ENCODE data around the gene PNCK.
"Not testable (repeated sequence)": the region's sequence is repeated elsewhere in the genome, so short reads cannot be mapped to it uniquely, and the experiment has no call there.

The PNCK gene

DNA sequence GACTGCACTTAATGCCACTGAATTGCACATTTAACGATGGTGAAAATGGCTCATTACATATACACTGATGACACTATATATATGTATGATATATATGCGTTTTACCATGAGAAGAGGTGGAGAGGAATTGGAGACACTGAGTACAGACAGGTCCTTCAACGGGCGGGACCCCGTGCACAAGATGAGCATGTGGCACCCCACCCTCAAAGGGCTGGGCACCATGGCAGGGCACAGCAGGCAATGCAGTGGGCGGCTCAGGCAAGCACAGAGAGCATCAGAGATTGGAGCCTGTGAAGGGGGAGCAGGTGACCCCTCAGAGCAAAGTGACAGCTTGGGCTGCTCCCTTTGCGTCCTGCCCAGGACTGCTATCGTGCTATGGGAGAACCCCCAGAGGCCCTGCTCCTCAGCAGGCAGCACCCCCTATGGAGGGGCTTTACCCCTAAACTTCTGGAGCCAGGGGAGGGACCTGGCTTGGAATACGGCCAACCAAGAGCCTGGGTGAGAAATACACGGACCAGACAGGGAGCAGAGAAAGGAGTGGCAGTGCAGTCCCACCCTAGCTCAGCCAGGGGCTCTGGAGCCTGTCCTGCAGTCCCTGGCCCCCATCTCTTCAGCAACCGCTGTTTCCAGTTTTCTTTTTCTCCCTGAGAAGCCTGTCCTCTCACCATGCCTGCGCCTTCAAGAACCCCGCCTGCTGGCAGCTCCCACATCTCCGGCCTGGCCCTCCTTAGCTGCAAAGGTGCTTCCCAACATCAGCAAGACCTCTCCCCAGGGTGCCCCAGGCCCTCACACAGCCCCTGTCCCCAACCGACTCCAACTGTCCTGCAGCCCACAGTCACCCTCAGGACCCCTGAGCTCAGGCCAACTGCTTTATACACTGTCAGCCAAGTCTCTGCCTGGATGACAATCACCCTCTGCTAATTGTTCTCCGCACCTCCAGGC is 24.6 kb upstream of the PNCK start:
- no peak for DNase-seq

DNA sequence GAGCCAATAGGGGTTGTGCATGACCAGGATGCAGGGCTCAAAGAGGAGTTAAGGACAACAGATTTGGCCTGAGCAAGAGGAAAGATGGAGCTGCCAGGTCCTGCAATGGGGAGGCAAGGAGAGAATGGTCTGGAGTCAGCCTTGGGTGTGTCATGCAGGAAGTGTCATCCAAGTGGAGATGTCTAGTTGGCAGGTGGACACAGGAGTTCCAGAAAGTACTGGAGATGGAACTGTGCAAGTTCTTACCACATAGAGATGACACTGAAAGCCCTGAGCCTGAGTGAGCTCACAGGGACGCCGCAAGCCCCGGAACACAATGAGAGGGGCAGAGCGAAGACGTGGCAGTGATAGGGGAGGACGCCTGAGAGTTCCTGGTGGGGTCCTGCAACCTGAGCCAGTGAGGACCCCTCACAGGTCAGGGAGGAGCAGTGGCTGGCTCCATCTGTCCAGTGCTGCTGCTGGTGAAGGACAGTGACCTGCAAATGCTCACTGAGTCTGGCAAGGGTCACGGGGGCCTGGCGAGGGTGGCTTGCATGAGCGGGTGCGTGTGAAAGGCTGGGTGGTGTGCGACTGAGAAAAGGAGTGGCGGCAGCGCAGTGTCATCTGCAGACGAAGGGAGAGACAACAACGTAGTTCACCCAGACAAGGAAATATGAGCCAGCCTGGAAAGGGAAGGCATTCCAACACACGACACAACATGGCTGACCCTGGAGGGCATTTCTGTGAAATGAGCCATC is 23.5 kb upstream of the PNCK start:
- not testable (repeated sequence) for DNase-seq

DNA sequence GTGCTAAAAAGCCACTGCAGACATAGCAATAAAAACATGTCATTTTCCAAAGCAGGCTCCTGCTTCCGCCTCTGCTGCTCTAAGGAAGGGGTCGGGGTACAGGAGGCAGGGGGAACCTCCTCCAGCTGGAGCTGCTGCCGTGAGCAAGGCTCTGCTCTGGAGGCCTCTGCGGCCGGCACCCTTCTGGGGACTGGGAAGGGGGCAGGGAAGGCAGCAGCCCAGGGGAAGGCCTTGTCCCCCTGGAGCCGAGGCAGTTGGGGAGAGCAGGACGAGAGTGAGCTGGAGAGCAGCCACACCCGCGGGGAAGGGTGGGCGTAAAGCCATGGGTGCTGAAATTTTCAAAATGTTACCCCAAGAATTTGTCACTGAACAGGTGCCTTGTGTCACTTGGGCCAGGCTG is 22.9 kb upstream of the PNCK start:
- not testable (repeated sequence) for DNase-seq

DNA sequence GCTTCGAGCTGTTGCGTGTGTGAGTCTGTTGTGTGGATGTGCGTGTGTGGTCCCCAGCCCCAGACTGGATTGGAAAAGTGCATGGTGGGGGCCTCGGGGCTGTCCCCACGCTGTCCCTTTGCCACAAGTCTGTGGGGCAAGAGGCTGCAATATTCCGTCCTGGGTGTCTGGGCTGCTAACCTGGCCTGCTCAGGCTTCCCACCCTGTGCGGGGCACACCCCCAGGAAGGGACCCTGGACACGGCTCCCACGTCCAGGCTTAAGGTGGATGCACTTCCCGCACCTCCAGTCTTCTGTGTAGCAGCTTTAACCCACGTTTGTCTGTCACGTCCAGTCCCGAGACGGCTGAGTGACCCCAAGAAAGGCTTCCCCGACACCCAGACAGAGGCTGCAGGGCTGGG is 22.5 kb upstream of the PNCK start:
- no peak for DNase-seq

DNA sequence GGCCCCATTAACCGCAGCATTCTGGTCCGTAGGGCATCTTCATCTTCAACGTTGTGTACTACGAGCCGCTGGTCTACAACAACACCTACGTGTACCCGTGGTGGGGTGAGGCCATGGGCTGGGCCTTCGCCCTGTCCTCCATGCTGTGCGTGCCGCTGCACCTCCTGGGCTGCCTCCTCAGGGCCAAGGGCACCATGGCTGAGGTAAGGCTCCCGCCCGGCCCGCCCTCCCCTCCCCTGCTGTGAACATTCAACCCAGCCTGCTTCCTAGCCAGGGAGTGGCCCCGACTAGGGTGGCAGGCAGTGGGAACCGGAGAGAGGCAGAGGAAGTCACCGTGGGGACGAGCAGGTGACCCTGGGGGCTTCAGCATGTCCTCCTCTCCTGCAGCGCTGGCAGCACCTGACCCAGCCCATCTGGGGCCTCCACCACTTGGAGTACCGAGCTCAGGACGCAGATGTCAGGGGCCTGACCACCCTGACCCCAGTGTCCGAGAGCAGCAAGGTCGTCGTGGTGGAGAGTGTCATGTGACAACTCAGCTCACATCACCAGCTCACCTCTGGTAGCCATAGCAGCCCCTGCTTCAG is 21.2 kb upstream of the PNCK start:
- no peak for DNase-seq

DNA sequence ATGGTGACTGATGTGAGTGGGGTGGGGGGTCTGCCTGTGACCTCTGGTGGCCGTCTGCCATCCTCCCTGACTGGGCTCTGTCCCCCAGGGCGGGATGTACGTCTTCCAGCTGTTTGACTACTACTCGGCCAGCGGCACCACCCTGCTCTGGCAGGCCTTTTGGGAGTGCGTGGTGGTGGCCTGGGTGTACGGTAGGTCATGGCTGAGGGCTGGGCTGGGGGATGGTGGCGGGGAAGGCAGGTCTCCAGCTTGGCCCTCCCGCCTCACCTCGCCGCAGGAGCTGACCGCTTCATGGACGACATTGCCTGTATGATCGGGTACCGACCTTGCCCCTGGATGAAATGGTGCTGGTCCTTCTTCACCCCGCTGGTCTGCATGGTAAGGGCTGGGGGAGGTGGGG is 20.6 kb upstream of the PNCK start:
- DNase-seq: not testable (repeated sequence)

DNA sequence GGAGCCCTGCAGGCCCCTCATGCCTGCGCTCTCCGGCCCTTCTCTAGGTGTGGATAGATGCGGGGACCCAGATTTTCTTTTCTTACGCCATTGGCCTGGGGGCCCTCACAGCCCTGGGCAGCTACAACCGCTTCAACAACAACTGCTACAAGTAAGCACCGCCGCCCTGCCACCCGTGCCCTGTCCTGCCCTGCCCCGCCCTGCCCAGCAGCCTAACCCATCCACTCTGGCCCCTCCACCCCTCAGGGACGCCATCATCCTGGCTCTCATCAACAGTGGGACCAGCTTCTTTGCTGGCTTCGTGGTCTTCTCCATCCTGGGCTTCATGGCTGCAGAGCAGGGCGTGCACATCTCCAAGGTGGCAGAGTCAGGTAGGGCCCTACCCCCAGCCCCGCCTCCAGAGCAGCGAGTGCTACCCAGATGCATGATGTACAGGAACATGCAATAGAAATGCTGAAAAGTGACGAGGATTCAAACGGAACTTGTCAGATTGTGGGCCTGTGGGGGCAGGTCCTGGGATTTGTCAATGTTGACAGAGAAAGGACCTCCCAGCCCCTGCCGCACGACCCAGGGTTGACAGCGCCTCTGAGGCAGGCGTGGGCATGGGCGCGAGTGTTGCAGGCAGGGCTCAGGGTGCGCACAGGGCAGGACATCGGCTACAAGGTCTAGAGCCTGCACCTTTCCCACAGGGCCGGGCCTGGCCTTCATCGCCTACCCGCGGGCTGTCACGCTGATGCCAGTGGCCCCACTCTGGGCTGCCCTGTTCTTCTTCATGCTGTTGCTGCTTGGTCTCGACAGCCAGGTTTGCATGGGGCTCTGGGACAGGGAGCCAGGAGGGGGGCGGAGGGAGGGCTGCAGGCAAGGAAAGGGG is 19.8 kb upstream of the PNCK start:
- DNase-seq: no peak

DNA sequence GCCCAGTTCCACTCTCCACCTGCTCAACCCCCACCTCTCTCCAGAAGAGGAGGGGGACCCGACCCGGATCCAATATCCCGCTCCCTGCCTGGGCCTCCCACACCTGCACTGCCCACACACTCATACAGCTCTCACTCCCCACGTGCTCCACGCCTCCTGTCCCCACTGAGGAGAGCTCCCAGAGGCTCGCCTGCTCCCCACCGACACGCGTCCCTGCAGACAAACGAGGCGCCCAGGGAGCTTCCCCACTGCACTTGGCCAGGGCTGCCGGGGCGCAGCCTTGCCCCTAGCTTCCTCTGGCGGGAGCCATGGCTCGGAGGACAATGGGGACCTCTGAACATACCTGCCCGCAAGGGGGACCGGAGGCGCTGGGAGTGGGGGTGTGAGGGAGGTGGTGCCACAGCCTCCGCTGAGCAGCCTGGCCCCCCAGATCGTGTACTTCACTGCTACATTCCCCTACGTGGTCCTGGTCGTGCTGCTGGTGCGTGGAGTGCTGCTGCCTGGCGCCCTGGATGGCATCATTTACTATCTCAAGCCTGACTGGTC is 19.1 kb upstream of the PNCK start:
- no peak for DNase-seq

DNA sequence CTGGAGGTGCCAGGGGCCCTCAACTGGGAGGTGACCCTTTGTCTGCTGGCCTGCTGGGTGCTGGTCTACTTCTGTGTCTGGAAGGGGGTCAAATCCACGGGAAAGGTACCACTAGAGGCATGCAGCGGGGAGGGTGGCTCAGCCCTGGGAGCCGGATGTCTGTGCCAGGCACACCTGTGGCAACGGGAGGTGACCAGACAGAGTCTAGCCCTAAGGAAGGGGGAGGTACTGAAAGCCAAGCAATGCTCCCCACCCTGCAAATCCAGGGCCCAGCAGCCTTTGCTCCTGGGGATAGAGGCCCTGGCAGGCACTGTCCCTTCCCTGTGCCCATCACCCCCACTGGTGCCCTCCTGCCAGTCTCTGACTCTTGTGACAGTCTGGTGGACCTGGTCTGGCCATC is 18.4 kb upstream of the PNCK start:
- DNase-seq: no peak

DNA sequence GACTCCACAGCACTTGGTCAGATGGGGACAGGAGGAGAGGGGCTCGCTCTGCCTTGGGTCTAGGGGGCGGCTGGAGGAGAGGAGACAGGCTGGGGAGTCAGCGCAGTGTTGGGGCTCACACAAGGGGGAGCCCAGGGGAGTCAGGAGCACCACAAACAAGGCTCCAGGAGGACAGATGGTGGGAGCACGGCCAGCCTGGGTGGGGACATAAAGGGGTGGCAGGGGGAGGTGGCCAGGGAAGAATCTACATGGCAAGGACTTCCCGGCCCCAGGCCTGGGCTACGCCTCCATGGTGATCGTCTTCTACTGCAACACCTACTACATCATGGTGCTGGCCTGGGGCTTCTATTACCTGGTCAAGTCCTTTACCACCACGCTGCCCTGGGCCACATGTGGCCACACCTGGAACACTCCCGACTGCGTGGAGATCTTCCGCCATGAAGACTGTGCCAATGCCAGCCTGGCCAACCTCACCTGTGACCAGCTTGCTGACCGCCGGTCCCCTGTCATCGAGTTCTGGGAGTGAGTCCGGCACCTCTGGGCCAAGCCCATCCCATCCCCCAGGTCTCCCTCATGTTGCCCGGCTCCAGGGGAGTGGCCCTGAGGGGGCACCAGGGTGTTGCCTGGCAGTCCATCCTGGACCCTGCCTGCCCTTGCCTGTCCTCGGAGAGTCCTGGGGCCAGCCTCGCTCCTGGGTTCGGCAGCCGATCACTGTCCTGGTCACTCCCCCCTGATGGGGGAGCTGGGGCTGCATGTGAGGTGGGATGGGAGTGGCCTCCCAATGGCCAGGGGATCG is 17.6 kb upstream of the PNCK start:
- DNase-seq: not testable (repeated sequence)

DNA sequence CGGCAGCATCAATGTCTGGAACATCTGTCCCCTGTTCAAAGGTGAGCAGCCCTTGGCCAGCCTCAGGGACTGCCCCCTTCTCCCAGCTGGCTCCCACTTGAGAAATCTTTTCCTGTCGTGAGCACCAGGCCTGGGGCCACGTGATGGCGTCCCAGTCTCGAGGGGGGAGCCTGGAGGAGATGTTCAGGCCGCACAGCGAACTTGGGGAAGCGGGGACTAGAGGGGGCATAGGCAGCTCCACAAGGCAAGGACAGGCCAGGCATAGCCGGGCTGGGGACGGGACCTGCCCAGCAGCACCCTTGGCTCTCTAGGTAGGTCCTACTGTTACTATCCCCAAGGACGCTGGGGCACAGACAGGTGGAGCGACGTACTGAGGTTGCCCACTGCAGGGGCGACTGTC is 16.9 kb upstream of the PNCK start:
- no peak for DNase-seq

DNA sequence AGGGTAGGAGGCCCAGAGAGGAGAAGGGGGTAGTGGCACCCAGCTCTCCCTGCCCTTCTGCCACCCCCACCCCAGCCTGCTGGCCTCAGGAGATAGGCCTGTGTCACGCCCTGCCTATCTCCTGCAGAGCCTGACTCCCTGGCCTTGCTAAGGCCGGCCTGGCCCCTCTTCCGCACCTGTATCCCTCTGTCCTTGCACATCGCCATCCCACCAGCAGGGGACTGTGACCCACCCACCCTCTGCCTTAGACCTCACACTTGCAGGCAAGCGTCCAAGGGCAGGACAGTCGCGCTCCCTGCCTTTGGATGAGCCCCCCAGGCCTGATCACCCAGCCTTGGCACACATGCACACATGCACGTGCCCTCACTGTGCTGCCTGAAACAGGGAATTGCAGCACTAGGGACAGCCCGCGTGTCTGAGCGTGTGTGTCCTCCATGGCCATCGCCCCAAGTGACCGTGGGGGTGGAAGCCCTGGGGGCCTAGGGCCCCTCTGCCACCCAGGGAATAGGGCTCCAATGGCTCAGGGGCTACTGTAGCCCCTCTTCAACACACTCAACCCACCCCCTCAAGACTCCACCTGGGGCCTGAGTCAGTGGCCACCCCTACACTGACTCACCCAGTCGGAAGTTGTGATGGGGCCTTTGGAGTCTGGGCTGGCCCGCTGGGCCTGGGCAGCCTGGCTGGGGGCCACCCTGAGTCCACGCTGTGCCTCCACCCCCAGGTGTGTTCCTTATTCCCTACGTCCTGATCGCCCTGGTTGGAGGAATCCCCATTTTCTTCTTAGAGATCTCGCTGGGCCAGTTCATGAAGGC is 16.2 kb upstream of the PNCK start:
- DNase-seq: no peak

DNA sequence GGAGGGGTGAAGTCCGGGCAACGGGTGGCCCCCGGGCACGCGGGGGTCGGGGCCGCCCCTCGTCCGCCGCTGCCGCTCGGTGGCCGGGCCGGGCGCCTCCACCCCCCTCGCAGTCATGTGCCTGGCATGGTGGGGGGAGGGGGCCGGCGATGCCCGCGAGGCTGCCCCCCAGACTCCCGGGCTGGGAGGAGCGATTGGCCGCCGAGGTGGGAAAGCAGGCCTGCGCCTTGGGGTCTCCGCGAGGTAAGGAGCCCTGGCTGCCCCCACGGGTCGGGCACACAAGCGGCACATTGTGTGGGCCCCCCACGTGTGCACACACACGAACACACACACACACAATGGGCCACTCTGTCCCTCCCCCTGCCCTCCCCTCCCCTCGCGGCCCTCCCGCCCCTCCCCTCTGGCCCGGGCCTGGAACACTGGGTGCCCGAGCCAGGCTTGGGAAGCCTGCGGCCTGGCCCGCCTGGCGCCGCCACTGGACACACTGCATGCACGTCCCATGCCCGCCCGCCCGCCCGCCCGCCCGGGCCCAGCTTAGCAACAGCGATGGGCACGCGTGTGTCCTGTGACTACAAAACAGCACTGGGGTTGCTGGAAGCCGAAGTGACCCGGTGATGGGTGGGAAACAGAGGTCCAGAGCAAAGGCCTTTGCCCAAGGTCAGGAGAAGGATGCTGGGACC is 15.4 kb upstream of the PNCK start:
- DNase-seq: no peak

DNA sequence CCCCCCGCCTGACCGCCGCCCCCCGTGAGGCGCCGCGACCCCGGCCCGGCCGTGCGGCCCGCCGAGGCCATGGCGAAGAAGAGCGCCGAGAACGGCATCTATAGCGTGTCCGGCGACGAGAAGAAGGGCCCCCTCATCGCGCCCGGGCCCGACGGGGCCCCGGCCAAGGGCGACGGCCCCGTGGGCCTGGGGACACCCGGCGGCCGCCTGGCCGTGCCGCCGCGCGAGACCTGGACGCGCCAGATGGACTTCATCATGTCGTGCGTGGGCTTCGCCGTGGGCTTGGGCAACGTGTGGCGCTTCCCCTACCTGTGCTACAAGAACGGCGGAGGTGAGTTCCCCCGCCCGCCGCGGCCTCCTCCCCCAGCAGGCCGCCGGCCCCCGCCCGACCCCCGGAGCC is 14.9 kb upstream of the PNCK start:
- DNase-seq: no peak

DNA sequence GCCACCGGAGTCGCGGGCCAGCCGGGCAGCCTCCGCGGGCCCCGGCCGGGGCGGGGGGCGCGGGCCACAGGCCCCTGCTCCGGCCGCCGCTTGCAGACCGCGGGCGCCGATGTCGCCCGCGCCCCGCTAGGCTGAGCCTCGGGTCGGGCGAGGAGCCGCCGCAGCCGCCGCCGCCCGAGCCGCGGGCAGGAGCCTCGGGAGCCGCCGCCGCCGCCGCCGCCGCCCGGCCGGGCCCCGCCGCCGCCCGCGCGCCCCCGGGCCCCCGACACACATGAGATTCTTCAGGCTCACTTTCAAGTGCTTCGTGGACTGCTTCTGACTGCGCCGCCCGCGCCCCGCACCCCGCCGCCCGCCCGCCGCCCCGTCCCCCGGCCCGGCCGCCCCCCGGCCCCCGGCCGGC is 14.5 kb upstream of the PNCK start:
- DNase-seq: no peak

DNA sequence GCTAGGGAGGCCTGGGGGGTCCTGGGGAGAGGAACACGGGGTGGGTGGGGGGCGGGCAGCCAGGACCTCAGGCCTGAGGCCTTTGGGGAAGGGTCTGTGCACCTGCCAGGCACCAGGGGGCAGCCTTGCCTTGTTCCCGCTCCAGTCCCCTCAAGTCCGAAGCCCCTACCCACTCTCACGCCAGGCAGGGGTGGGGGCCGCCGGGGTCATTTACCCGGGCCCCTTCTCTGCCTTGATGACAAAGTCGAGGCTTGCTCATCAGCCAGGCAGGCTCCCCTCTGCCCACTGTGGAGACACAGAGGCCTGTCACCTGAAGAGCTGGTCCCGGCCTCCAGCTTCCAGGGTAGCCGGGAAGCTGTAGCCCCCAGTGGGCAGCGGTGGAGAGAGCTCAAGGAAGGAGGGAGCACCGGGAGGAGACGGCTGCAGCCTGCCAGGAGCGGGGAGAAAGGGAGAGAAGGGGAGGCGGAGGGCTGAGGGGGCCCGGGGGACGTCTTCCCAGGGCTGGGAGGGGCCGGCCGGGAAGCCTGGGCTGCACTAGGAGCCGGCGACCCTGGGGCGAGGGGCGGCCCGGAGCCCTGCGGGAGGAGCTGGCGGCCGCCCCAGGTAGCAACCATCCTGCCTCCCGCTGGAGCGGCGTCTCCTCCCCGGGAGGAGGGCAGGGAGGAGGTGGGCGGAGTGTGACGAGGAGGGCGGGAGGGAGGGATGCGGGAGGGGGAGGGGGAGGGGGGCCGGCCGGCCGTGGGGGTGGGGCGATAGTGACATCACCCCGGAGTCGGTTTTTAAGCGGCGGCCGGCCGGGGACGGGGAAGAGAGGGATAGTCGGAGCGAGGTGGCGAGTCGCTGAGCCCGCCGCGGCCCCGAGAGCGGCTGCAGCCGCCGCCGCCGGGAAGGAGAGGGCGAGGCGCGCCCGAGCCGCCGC is 13.8 kb upstream of the PNCK start, which contains the start of gene SLC6A8:
Gene SLC6A8 (plus strand): TSS at position 806 of the 919 bp plus-strand sequence. CDS start 649 bp downstream, outside the sequence.
- DNase-seq: peak; percentile 37 to 63

DNA sequence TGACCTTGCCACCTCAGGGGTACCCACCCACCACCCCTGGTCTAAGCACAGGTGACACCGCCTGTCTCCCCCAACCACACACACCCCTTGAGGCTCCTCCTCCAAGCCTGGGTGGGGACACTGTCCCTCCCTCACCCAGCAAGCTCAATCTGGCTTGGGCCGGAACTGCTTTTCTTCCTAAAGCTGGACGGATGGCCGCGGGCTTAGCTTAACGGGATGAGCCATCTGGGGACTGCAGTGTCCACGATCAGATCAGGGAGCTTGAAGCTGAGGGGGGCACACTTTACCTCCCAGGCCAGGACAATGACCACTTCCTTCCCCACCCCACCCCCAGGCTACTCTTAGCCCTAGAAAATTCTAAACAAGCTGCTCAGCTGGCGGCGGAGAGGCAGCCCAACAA is 13.1 kb upstream of the PNCK start:
- no peak for DNase-seq

DNA sequence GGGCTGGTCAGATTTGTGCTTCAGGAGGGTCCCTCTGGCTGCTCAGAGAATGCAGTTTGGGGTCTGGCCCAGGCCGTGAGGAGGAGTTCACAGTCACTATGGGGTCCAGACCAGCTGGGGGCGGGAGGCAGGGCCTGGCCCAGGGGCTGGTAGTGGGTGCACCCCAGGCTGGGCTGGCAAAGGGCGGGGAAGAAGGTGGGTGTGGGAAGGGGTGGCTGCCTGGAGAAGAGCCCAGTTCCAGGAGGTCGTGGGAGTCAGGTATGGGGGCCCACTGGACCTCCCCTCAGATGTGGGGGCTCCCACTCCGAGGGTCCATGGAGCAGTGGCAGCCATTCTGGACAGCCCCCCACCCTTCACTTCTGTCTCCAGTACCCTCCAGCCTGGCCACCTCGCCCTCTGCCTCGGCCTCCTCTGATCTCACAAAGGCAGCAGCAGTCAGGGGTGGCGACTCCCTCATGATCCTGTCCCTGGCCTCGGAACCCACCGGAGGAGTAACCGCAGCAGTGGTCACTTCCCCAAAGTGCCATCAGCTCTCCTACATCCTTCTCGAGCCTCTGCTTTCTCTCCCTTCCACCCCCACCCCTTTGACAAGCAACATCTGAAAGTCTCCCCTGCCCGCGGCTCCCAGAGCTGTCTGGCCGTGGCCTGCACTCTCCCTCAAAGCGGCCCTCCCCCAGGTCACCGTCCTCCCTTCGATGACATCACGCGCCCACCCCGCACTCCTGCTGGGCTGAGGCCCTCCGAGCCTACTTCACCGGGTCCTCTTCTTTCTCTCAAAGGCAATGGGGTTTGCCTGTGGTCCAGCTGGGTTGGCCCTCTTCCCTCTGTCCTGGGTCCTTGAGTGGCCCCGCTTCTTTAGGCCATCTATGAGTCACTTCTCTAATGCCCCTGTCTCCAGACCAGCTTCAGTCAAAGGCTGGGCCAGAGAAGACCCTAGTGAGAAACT is 12.4 kb upstream of the PNCK start:
- DNase-seq: no peak

Measured in NCI-H1930 (cell line).